GM10266 (cell line): ENCODE data around the gene ZNF180.

Source experiments
- DNase-seq: peaks from one replicate; pipeline ENCODE4 v3.0.0; 2012; ENCODE audit errors: extremely low spot score
- TF ChIP-seq, protein P1 (sequence below): IDR thresholded peaks from 2 replicates; pipeline ENCODE4 v1.5.1; 2012; ENCODE audit warnings: mild to moderate bottlenecking, low read depth; ENCODE audit not compliant: control insufficient read depth, insufficient read depth; ENCODE audit errors: missing control alignments

ZNF180 gene

DNA sequence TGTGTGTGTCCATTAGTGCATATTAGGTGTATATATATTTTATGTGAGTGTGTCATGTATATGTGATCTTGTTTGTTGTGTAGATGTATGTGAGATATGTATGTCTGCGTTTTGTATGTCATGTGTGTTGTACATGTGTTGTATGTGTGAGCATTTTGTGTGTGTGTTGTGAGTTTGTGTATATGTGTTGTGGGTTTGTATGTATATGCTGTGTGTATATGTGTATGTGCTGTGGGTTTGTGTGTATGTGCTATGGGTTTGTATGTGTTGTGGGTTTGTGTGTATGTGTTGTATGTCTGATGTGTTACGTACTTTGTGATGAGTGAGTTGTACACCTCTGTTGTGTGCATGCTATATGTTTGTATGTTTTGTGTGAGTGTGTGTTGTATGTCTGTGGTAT lies 21.0 kb upstream of the ZNF180 start:
- no peak for DNase-seq
- TF ChIP-seq, protein P1, sequence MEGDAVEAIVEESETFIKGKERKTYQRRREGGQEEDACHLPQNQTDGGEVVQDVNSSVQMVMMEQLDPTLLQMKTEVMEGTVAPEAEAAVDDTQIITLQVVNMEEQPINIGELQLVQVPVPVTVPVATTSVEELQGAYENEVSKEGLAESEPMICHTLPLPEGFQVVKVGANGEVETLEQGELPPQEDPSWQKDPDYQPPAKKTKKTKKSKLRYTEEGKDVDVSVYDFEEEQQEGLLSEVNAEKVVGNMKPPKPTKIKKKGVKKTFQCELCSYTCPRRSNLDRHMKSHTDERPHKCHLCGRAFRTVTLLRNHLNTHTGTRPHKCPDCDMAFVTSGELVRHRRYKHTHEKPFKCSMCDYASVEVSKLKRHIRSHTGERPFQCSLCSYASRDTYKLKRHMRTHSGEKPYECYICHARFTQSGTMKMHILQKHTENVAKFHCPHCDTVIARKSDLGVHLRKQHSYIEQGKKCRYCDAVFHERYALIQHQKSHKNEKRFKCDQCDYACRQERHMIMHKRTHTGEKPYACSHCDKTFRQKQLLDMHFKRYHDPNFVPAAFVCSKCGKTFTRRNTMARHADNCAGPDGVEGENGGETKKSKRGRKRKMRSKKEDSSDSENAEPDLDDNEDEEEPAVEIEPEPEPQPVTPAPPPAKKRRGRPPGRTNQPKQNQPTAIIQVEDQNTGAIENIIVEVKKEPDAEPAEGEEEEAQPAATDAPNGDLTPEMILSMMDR, result no peak

- TF ChIP-seq, protein P1, result no peak
- no peak for DNase-seq
Measured at GRCh38 chr19:44517146-44517545, 16.8 kb upstream of the ZNF180 start.

DNA sequence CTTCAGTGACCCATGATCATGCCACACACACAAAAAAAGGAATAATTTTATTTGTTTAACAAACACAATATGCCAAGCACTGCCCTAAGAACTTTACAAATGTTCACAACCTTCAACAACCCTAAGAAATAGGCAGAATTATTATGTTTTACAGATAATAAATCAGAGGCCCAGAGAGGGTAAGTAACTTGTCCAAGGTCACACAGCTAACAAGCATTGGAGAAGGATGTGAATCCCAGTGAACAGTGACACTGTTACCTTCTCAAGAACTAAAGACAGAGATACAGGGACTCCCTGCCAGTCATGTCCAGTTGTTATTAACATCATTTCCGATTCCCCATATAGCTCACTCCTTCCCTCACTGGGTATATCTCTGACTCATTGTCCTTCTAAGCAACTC lies 15.6 kb upstream of the ZNF180 start:
- TF ChIP-seq, protein P1, result no peak
- no peak for DNase-seq

DNA sequence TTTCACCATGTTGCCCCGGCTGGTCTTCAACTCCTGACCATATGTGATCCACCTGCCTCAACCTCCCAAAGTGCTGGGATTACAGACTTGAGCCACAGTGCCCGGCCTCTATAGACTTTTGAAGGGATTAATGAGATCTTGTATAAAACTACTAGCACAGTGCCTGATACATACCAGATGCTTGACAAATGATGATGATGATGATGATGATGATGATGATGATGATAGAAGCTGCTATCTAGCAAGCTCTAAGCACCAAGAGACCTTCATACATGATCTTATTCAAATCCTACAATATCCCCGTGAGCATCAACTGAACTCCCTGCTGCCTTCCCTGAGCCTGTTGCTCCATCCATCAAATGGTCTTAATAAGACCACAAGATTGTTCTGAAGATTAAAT lies 14.7 kb upstream of the ZNF180 start:
- TF ChIP-seq, protein P1, result no peak
- DNase-seq, result no peak

DNA sequence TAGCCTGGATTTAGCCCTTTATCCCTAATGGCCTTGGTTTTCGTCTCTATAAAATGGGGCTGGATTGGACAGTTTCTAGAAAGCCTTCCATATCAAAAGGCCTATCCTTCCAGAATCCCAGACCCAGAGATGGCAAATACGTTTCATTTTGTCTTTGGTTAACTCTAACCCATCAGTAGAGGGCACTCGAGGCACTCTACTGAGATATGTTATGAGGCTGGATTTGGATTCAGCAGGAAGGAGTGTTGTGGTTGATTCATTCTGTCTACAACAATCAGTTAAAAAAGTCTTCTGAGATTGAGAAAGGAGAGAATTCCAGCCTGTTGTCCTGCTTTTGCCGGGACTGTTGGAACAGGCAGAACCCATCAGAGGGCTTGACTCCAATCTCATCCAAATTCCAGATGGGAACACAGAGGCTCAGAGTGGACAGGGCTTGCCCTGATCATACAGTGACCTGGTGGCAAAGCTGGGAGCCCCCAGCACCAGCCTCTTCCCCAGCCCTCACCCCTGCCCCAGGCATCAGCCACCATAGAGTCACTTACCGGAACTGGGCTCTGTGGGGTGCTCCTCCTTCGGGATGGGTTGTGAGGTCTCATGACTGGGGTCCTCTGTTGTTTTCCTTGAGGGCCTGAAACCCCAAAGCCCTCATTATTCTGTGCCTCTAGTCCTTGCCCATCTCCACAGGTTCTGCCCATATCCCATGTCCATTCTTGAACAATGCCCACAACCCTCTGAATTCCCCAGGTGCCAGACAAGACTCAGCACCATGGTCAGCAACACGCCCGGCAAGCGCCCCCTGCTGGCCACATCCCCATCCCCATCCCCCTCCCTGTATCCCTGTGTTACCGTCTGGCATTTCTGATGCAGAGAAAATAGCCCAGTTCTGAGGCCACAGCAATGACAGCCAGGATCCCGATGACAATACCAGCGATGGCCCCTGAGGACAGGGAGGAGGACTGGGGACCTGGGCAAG lies 12.3 kb upstream of the ZNF180 start:
- no peak for DNase-seq
- TF ChIP-seq, protein P1, result peak; percentile 32

DNA sequence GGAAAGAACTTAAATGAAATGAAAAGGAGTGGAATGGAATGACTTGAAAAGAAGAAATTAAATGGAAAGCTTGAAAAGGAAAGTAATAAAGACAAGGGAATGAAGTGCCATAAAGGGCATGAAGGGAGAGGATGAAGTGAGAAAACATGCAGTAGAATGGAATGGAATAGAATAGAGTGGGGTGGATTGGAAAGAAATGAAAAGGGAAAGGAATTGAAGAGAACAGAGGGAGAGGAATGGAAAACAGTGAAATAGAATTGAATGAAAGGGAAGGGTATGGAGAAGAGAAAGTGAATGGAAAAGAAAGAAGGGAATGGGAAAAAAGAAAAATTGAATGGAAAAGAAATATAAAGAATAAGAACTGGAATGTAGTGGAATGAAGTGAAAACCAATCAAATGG lies 9.2 kb upstream of the ZNF180 start:
- TF ChIP-seq, protein P1, result no peak
- no peak for DNase-seq

GRCh38 chr19:44499559-44499958 lies 763 bp downstream of the ZNF180 start:
- TF ChIP-seq, protein P1, result no peak
- DNase-seq, result no peak
